ENCODE measurements around the gene MIEN1. TPM values are rescaled to one million over a fixed set of nuclear protein-coding genes. Genes with fewer than 3 reads are reported as not detected.

The MIEN1 gene
- total and polyA plus RNA-seq, 2 of the 13 experiments (the other 11 are each of a cell fraction or from before 2014, with no cell fraction given) = 40.6 to 56.6 TPM

- TF ChIP-seq ZNF672 (CRISPR knock-in tag; IDR thresholded peaks at IDR 0.05) (no peak), ZNF101 (CRISPR knock-in tag; IDR thresholded peaks at IDR 0.05; ENCODE audit: borderline replicate concordance, low read depth) (no peak), ZNF644 (CRISPR knock-in tag; IDR thresholded peaks at IDR 0.05; ENCODE audit: low read depth) (no peak), ZNF160 (CRISPR knock-in tag; IDR thresholded peaks at IDR 0.05) (peak; percentile 89; the same call in 1 of the 2 replicates), CERS6 (CRISPR knock-in tag; IDR thresholded peaks at IDR 0.05) (no peak), ZNF704 (CRISPR knock-in tag; IDR thresholded peaks at IDR 0.05; ENCODE audit: borderline replicate concordance) (no peak), KMT2B (CRISPR knock-in tag; IDR thresholded peaks at IDR 0.05) (peak; percentile 85; the same call in 1 of the 2 replicates), ZNF121 (CRISPR knock-in tag; IDR thresholded peaks at IDR 0.05) (peak; percentile 88), ZSCAN25 (CRISPR knock-in tag; IDR thresholded peaks at IDR 0.05) (peak; percentile 78; the same call in 1 of the 2 replicates), JUND (CRISPR knock-in tag; IDR thresholded peaks at IDR 0.05) (peak; percentile 74), SYNCRIP (IDR thresholded peaks at IDR 0.05; ENCODE audit: insufficient read depth, low read depth, low read length) (no peak), ZNF569 (CRISPR knock-in tag; IDR thresholded peaks at IDR 0.05; ENCODE audit: borderline replicate concordance) (0 out of 2 replicates have a peak, but pooled peaks have one; percentile 64), ZNF589 (CRISPR knock-in tag; conservative IDR thresholded peaks at IDR 0.05) (peak; percentile 69; the same call in 1 of the 2 replicates), ATF1 (CRISPR knock-in tag; IDR thresholded peaks at IDR 0.05) (no peak), ZNF652 (CRISPR knock-in tag; IDR thresholded peaks at IDR 0.05; ENCODE audit: borderline replicate concordance, low read depth) (no peak; the same call in 1 of the 2 replicates), NR3C1 (CRISPR knock-in tag; IDR thresholded peaks at IDR 0.05) (no peak)
- TF ChIP-seq, protein P1, sequence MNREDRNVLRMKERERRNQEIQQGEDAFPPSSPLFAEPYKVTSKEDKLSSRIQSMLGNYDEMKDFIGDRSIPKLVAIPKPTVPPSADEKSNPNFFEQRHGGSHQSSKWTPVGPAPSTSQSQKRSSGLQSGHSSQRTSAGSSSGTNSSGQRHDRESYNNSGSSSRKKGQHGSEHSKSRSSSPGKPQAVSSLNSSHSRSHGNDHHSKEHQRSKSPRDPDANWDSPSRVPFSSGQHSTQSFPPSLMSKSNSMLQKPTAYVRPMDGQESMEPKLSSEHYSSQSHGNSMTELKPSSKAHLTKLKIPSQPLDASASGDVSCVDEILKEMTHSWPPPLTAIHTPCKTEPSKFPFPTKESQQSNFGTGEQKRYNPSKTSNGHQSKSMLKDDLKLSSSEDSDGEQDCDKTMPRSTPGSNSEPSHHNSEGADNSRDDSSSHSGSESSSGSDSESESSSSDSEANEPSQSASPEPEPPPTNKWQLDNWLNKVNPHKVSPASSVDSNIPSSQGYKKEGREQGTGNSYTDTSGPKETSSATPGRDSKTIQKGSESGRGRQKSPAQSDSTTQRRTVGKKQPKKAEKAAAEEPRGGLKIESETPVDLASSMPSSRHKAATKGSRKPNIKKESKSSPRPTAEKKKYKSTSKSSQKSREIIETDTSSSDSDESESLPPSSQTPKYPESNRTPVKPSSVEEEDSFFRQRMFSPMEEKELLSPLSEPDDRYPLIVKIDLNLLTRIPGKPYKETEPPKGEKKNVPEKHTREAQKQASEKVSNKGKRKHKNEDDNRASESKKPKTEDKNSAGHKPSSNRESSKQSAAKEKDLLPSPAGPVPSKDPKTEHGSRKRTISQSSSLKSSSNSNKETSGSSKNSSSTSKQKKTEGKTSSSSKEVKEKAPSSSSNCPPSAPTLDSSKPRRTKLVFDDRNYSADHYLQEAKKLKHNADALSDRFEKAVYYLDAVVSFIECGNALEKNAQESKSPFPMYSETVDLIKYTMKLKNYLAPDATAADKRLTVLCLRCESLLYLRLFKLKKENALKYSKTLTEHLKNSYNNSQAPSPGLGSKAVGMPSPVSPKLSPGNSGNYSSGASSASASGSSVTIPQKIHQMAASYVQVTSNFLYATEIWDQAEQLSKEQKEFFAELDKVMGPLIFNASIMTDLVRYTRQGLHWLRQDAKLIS (CRISPR knock-in tag; IDR thresholded peaks at IDR 0.05) = 0 out of 2 replicates have a peak, but pooled peaks have one; percentile 60
- TF ChIP-seq, protein P2, sequence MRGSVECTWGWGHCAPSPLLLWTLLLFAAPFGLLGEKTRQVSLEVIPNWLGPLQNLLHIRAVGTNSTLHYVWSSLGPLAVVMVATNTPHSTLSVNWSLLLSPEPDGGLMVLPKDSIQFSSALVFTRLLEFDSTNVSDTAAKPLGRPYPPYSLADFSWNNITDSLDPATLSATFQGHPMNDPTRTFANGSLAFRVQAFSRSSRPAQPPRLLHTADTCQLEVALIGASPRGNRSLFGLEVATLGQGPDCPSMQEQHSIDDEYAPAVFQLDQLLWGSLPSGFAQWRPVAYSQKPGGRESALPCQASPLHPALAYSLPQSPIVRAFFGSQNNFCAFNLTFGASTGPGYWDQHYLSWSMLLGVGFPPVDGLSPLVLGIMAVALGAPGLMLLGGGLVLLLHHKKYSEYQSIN (CRISPR knock-in tag; IDR thresholded peaks at IDR 0.05; ENCODE audit: borderline replicate concordance) = no peak
- TF ChIP-seq, protein P3, sequence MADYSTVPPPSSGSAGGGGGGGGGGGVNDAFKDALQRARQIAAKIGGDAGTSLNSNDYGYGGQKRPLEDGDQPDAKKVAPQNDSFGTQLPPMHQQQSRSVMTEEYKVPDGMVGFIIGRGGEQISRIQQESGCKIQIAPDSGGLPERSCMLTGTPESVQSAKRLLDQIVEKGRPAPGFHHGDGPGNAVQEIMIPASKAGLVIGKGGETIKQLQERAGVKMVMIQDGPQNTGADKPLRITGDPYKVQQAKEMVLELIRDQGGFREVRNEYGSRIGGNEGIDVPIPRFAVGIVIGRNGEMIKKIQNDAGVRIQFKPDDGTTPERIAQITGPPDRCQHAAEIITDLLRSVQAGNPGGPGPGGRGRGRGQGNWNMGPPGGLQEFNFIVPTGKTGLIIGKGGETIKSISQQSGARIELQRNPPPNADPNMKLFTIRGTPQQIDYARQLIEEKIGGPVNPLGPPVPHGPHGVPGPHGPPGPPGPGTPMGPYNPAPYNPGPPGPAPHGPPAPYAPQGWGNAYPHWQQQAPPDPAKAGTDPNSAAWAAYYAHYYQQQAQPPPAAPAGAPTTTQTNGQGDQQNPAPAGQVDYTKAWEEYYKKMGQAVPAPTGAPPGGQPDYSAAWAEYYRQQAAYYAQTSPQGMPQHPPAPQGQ (CRISPR knock-in tag; IDR thresholded peaks at IDR 0.05; ENCODE audit: borderline replicate concordance) = no peak; the same call in 1 of the 2 replicates
Measured at GRCh38 chr17:39730095-39730921, at the start of gene MIEN1 (continued).

Measured in HepG2 (cell line).